DOHH2 (cell line): ENCODE data around the gene SAMD4B.
"Not testable (repeated sequence)": the region's sequence is repeated elsewhere in the genome, so short reads cannot be mapped to it uniquely, and the experiment has no call there.

Experiments used
- CTCF ChIP-seq: fragments of 200-600 bp; sonication (generic); IDR thresholded peaks from one replicate; pipeline ENCODE4 v1.5.1; 2014; ENCODE audit warnings: antibody characterized with exemption, mild to moderate bottlenecking, low read depth, low read length; ENCODE audit not compliant: poor library complexity, severe bottlenecking
- EZH2phosphoT487 ChIP-seq: fragments of 200-600 bp; sonication (generic); IDR thresholded peaks from 2 replicates; pipeline ENCODE4 v1.6.1; 2017; ENCODE audit warnings: borderline replicate concordance, mild to moderate bottlenecking, antibody characterized with exemption, low read length, moderate library complexity, mixed read lengths

- TF ChIP-seq CTCF, EZH2phosphoT487: not testable (repeated sequence)
Observed at GRCh38 chr19:39379366-39379765, 37.1 kb downstream of the SAMD4B start.
